Measurements from ENCODE around the gene MXD3.

- TF ChIP-seq CTCF (IDR thresholded peaks at IDR 0.05) (no peak), BHLHE40 (IDR thresholded peaks at IDR 0.05; ENCODE audit: low read depth, low read length) (no peak)
These were observed 34.8 kb downstream of the MXD3 start for GRCh38 chr5:177276886-177277285.

Measured in A549 (cell line).